ENCODE data around the gene ADAMTS17.

ADAMTS17 gene

DNA sequence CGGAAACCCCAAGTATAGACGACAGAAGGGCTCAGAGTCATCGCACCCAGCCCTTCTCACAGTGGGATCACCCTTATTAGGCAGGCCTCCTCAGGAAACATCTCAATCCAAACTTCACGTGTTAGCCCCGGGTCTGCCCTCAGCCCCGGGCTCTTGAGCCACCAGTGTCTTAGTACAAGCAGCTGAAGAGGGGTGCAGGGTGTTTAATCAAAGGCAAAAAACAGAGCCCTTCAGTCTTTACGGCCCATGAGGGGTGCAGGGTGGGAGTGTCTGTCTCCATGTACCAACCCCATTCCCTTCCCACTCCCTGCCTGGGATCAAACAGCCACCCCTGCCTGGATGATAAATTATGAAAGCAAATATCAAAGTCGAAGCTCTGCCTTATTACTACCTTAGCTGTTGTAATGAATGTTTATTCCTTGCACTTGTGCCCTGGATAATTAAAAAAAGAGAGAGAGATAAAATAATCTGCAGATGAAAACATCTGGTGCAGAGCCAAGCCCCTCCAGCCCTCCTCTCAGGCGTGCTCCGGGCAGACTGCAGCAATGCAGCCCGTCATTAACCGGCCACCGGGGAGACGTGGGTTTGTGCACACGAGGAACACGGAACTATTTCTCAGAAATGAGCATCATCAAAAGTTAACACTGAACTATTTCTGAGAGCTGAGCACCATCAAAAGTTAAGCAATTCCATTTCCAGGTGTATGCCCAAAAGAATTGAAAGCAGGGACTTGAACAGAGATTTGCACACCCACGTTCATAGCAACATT, 64.5 kb downstream of the ADAMTS17 start:
- no peak for DNase-seq

DNA sequence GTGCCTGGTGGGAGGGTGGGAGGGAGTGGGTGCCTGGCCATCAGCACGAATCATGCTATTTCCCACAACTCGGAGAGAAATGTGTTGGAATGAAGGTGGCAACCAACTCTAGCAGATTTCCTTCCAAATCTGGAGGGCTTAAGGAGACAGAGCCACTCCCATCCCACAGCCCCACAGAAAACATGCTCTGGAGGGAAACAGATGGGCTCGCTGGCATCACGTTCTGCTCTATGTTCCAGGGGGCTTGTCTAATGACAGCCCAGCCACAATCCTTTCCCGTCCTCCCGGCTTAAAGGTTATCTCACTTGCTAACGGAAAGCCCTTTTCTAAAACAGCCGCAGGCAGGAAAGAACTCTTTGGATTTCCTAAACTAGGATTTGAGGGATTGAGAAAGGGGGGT, 65.3 kb downstream of the ADAMTS17 start:
- no peak for DNase-seq

DNA sequence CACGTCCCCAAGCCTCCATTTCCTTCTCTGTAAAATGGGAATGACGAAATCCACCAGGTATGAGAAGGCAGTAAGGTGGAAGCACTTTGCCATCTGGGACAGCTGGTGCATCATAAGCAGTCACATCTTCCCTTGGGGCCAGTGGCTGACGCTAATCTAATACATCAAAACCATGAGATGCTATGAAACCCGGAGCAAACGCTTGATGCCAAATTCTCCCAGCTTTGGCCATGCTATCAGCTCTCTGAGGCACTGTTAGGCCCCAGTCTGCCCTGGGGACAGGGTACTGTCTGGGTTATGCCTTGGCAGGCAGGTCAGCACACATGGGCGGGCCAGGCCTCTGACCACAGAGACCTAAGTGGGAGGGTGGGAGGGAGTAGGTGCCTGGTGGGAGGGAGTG, 66.1 kb downstream of the ADAMTS17 start:
- DNase-seq = no peak

DNA sequence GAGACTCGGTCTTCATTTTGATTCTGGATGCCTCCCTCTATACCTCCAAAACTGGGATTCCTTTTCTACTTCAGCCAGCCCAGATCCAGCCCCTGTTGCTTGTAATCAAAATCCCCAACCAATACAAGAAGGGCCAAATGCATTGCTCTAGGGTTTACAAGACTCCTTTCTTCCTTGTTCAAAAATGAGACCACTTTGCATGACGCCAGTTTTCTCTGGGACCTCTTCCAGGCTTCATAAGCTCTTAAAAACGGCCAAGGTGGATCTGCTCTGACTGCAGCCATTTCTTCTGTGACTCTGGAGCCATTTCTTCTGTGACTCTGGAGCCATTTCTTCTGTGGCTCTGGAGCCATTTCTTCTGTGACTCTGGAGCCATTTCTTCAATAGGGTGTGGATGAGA, 71.9 kb downstream of the ADAMTS17 start:
- DNase-seq = no peak

DNA sequence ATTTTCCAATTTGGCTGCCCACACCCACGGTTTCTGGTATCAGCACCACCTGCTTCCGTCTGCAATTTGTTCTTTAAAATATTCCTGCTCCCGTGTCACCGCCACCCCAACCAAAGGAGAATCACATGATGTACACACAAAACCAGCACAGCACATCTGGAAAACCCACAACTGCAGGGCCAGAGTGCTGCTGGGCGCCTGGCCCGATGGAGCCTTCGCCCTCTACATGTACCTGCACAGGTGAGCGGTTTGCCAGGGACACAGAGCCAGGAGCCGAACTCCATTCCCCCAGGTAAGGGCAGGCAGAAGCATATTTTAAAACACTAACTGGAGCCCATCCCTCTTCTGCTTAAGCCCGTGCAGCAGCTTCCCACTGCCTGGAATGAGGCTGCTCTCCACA, 75.6 kb downstream of the ADAMTS17 start:
- DNase-seq = no peak

DNA sequence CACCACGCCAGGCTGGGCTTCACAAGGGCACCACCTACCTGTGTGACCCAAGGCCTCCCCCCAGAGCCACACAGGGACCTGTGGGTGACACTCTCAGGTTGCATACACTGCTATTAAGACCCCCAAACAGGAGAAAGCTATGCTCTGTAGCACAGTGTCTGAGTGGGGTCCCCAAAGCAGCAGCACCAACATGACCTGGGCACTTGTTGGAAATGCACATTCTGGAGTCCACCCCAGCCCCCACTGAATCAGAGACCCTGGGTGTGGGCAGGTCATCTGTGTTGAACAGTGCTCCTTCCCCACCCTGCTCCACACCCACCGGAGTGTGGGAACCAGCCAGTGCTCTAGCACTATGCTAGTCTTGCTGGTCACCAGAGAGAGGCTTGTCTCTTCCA, 76.1 kb downstream of the ADAMTS17 start:
- no peak for DNase-seq

DNA sequence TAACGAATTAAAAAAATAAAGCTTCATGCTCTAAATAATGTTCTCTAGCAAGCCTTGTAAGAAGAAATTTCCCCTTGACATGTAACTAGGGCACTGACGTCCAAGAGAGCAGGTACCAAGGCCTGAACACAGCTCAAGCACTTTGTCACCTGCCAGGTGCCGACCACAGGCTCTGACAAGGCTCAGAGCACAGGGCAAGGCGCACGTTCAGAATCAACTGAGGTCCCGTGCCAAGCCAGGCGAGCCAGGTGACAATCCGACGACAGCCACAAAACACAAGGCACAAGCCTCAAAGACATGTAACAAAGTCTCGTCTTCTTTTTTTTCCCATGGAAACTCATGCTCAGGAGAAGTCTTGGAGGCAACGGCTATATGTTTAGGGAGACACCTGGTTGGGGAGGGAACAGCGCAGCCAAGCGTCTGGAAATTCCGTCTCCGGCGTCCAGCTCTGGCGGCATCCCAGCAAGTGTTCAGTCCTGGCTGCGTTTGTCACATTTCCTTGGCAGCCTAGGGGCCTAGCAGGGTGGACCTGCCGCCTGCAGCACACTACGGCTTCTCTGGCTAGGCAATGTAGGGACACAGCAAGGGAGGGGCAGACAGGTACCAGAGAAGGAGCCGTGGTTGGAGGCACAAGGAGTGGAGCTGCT, 76.7 kb downstream of the ADAMTS17 start:
- DNase-seq = no peak

DNA sequence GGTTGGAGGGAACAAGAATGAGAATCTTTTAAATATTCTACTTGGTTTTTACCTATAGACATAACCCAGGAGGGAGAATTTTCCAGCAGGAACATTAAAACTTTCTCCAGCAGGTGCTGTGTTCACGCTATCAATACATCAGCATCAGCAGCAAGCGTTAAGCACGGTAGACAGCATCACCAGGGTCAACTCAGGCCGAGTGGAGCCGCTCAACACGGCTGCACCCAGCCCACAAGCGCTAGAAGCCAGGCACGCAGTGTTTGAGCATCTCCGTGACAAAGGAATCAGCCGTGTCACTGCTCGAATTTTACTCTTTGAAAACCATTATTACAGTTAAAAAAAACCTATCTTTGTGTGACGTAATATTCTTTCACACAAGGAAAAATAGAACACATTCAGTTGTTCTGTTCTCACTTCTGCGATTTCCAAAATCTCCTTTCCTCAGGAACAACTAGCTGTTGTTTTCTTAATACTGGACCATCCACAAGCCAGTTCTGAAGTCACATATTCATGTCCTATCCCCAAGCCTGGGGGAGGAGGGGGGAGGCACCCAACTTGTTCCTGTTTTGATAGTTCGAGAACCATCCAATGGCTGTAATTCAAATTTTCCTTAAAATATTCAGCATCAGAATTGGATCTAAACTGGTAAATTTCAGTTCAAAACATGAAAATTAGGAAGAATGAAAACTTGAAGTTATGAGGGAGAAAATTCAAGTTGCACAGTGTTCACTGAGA, 77.9 kb downstream of the ADAMTS17 start:
- no peak for DNase-seq

DNA sequence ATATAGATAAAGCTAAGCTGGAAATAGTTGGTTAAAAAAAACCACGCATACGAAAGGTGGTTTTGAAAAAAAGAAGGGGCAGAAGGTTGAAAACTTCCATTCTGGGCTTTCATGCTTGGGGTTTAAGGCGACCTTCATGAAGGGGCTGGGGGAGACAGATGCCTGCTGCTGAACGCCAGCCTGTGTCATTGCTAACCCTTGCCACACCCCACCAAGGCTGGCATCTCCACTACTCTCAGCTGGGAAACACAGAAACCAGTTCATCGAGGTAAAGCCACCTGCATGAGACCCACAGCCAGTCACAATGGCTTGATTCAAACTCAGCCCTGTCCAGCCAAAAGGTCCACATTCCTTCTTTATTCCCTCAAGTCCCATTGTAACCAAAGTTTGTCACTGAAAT, 78.7 kb downstream of the ADAMTS17 start:
- DNase-seq = no peak

DNA sequence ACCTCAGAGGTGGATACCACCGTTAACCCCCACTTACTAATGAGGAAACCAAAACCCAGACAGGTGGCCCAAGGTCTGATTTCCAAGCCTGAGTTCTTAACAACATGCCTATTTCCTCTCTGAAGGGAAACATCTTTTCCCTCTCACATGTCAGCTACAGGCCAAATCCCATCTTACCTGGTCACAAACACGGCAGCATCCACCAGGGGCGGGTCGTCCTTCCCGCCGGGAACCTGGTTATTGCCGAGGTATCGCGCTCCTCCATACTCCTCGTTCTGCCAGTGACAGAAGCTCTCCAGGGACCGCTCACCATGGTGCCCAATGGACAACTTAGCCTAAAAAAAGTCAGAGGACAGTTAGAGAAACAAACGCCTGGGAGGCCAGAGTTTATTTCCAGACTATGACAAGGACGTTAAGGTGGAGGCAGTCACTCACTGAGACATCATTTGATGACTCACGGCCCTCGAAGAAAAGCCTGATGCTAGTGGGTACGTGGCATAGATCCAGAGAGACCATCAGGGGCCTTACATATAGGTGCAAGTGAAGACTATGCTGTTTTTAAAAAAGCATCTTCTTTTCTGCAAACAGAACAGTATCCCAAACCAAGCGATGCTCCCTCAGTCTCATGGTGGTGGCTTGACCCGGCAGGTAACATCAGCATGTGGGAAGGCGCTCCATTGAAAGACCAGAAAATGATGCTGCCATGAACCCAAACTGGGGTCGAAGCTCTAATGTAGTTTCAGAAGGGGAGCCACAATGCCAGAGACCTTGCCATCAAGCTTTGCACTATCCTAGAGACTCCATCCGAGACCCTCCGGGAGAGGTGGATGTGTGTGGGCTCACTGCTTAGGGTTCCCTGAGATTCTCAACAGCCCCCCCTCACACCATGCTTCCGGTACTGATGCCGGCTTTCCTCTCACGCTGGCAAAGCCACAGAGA, 80.2 kb downstream of the ADAMTS17 start:
- no peak for DNase-seq

DNA sequence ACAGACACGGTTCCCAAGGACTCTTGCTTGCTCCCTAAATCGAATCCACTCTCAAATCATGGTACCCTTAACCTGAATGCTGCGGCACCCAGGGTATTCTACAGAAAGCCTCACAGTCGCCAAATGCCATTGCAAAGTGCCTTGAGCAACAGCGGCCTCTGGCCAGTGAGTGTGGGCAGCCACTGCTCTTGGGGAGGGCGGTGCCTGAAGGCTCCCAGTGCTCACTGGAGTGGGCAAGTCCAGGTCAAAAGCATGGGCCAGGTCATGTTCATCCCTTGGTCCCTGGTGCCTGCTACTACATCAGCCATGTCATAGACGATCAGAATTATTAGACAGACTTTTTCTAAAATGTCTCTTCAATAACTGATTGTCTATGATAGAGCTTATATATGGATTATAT, 82.5 kb downstream of the ADAMTS17 start:
- no peak for DNase-seq

DNA sequence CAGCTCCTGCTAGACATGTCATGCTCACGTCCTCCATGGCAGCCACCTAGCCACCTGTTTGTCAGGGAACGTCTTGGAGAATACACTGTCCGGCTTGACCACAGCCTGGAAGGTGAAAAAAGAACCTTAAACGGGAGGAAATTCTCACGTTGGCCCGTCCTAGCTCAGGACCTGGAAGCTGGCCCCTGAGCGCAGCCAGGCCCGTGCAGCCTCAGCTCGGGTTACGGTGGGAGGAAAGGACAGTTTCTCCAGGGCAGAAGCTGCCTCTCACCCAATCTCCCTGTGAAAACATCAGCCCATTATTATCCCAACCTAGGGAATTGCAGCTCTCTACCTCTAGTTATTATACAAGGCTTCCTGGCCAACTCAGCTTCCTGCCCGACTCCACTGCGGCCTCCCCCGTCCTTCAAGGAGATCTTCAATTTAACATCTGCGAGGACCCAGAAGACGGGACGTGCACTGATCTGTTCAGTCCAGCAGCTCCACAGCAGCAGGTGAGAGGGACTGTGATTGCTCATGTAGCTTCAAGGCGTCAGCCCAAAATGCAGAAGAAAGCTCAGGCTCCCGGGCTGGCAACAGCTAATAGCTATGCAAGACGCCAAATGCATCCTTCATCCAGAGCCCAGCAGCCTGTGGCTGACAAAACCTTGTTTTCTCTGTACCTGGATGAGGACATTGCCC, 84.7 kb downstream of the ADAMTS17 start:
- no peak for DNase-seq

DNA sequence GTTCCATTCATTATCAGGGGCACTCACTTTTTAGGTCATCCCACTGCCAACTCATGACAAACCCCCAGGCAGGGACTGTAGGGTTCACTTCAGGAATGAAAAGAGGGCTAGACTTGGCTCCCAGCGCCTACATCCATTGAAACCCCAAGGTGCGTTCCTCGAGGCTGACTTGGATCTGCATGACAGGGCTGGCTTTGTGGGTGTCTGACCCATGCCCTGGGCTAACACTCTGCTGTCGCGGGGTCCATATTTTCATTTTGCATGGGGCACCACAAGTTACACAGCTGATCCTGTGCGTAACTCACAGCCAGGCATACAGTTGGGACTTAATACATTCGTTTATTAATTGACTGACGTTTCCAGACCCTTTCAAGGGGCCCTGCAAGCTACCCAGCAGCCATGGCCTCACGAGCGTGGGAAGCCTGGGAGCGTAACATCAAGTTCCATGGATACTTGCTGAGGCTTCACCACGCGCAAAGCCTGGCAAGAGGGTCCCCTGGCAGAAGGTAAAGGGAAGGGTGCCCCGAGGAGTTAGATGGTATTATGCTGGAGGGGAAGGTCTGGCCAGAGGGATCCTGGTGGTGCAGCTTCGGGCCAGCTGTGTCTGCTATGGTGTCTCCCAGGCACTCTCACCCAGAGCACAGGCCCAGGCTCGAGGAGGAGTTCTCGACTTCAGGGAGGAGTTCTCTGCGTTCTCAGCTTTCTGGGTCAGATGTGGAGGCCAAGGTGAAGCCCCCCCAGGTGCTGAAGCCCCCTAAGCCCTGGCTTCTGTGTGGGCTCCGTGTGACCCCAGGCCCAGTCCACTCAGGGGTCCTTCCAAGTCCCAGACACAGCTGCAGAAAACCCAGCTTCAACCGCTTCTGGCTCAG, 85.4 kb downstream of the ADAMTS17 start:
- DNase-seq = no peak

DNA sequence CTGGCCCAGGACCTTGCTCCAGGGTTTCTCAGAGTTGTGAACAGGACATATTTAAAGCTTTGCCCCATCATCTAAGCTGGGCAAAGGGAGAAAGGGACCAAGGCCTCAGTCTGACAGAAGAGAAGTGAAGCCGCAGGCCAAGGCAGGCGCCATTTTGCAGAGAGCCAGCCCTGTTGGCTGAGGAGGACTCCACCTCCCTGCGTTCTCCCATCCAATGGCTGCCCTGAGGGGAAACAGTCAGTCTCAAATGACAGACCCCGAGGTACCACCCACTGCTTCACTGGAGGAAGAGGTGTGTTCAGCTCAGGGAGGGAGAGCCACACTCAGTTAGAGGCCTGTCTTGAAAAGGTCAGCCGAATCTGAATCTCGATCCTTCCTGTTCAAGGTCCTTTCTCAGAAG, 86.1 kb downstream of the ADAMTS17 start:
- DNase-seq = no peak

DNA sequence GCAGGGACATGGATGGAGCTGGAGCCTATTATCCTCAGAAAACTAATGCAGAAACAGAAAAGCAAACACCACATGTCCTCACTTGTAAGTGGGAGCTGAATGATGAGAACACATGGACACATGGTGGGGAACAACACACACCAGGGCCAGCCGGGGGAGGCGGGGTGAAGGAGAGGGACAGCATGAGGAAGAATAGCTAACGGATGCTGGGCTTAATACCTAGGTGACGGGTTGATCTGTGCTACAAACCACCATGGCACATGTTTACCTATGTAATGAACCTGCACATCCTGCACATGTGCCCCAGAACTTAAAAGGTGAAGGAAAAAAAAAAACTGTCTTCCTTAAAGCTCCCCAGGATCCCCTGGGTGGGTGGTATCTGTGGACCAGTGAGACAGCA, 87.1 kb downstream of the ADAMTS17 start:
- no peak for DNase-seq

DNA sequence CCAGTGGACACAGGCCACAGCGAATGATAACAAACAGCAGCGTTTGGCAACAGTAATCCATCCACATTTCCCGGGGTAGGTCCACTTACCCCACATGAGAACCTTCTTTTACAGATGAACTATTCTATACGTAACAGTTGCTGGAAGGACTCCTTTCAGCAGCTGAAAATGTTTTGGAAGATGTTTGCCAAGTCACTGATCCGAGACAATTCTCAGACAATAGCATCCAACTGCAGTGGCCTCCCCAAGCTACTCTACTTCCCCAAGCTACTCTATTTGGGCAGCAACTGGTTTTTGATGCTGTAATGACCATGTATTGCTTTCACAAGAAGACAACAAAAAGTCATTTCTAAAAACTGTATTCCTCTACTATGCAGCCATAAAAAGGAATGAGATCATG, 87.5 kb downstream of the ADAMTS17 start:
- no peak for DNase-seq

DNA sequence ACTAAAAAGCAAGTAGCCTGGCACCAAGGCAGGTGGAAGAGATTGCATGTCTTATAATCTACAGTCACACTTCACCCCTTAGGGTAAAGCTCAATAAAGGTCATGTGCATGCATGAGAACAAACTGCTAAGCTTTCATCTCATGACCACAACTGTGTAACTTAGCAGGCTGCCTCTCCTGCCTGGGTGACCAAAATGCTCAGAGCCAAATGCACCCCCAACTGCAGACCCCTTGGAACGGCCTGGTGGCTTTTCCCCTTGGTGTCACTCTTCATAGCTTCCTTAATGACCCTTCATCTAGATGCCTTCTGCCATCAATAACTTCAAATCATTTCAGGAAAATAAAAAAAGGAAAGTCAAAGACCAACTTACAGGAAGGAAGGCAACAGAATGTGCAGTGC, 88.1 kb downstream of the ADAMTS17 start:
- DNase-seq = no peak

DNA sequence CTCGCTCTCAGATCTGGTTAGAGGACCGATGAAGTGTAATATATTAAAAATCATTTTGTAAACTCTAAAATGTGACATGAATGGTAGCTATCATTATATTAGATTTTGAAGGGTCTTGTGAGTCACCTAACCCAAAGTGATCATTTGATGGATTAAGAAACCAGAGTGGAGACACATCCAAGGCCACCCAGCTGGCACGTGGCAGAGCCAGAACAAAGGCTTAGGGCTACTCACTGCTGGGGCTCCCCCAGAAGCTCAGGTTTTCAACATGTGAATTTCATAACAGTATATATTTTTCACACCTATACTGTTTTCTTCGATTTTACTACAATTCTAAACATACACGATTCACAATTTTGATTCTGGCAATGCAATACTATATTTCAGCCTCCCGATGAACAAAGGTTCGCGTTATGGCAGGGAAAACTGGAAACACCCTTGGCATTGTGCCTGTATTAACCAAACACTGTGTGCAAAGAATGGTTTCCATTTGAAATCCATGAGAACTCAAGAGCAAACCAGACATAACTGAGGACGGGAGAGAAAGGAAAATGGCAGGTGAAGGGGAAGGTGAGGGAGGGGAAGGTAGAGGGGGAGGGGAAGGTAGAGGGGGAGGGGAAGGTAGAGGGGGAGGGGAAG, 88.9 kb downstream of the ADAMTS17 start:
- no peak for DNase-seq

DNA sequence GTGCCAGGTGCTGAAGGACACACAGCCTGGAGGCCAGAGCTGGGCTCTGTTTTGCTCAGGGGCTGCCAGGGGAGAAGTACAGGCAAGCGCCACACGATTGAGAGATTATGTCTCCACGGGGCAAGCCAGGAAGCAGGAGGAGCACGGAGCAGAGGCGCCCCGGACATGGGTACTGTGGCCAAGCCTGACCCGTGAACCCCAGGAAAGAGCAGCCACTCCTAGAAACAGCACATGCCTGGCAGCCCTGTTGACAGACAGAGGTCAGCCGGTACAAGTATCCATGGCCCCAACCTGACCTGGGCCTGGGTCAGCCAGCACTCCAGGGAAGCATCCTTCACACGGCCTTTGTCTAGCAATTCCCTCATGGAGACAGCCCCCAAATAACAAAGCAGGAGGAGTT, 89.4 kb downstream of the ADAMTS17 start:
- no peak for DNase-seq

DNA sequence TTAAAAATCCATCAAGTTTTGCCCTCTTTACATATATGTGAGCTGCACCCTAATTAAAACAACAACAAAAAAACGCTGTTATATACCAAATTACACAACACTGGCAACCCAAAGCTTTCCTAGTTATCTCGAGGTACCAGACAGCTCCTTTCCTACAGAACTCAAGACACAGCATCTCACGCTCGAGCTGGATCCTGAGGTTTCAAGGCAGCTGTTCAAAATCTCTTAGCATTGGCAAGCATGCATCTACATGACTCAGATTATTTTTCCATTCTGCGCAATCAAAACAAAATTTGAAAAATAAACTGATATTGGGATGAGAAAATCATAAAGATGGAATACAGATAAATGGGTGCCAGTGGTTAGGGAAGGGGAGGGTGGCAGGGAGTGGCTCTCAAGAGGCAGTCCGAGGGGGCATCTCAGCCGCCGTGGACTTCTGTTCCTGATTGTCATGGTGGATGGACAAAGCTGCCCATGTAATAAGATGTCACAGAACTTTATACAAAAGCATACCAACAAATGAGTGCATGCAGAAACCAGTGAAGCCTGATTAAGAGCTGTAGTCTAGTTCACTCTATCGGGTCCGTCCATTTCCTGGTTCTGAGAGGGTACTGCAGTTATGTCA, 91.5 kb downstream of the ADAMTS17 start:
- no peak for DNase-seq
